ENCODE data around the gene NOS1.

NOS1 gene

GRCh38 chr12:117330441-117331113, 30.8 kb downstream of the NOS1 start:
- no peak for DNase-seq (ENCODE audit: low read depth in 2 of 2)

- DNase-seq (ENCODE audit: low read depth in 2 of 2) = no peak
These were observed 31.7 kb downstream of the NOS1 start for GRCh38 chr12:117329756-117330155.

- DNase-seq (ENCODE audit: low read depth in 2 of 2) = no peak
These were observed 32.8 kb downstream of the NOS1 start for GRCh38 chr12:117328556-117329100.

- DNase-seq (ENCODE audit: low read depth in 2 of 2) = no peak
These were observed 39.0 kb downstream of the NOS1 start for GRCh38 chr12:117322428-117322827.

- DNase-seq (ENCODE audit: low read depth in 2 of 2) = no peak
These were observed 39.9 kb downstream of the NOS1 start for GRCh38 chr12:117321572-117321971.

- no peak for DNase-seq (ENCODE audit: low read depth in 2 of 2)
These were observed 42.8 kb downstream of the NOS1 start for GRCh38 chr12:117318591-117318990.

GRCh38 chr12:117316336-117316735, 45.1 kb downstream of the NOS1 start:
- DNase-seq (ENCODE audit: low read depth in 2 of 2) = no peak

- DNase-seq (ENCODE audit: low read depth in 2 of 2) = no peak
These were observed 47.5 kb downstream of the NOS1 start for GRCh38 chr12:117313926-117314325.

- no peak for DNase-seq (ENCODE audit: low read depth in 2 of 2)
These were observed 48.7 kb downstream of the NOS1 start for GRCh38 chr12:117312770-117313169.

GRCh38 chr12:117309276-117309925, 52.0 kb downstream of the NOS1 start:
- DNase-seq (ENCODE audit: low read depth in 2 of 2) = no peak

GRCh38 chr12:117300174-117300573, 61.3 kb downstream of the NOS1 start:
- DNase-seq (ENCODE audit: low read depth in 2 of 2) = no peak

GRCh38 chr12:117298648-117299225, 62.7 kb downstream of the NOS1 start:
- no peak for DNase-seq (ENCODE audit: low read depth in 2 of 2)

GRCh38 chr12:117298191-117298590, 63.2 kb downstream of the NOS1 start:
- no peak for DNase-seq (ENCODE audit: low read depth in 2 of 2)

GRCh38 chr12:117294189-117294603, 67.2 kb downstream of the NOS1 start:
- DNase-seq (ENCODE audit: low read depth in 2 of 2) = no peak

GRCh38 chr12:117293510-117293909, 67.9 kb downstream of the NOS1 start:
- no peak for DNase-seq (ENCODE audit: low read depth in 2 of 2)

- no peak for DNase-seq (ENCODE audit: low read depth in 2 of 2)
These were observed 68.7 kb downstream of the NOS1 start for GRCh38 chr12:117292688-117293087.

- DNase-seq (ENCODE audit: low read depth in 2 of 2) = no peak
These were observed 77.3 kb downstream of the NOS1 start for GRCh38 chr12:117284140-117284539.

- no peak for DNase-seq (ENCODE audit: low read depth in 2 of 2)
These were observed 78.9 kb downstream of the NOS1 start for GRCh38 chr12:117282490-117282889.

- DNase-seq (ENCODE audit: low read depth in 2 of 2) = no peak
These were observed 81.3 kb downstream of the NOS1 start for GRCh38 chr12:117280019-117280680.

GRCh38 chr12:117279606-117280005, 81.8 kb downstream of the NOS1 start:
- DNase-seq (ENCODE audit: low read depth in 2 of 2) = no peak

- no peak for DNase-seq (ENCODE audit: low read depth in 2 of 2)
These were observed 83.6 kb downstream of the NOS1 start for GRCh38 chr12:117277875-117278274.

GRCh38 chr12:117273091-117273490, 88.3 kb downstream of the NOS1 start:
- DNase-seq (ENCODE audit: low read depth in 2 of 2) = no peak

All from stimulated activated CD4-positive, alpha-beta T cell treated with anti-CD3 and anti-CD28 coated beads, Interleukin-15, amount 100 ng/mL, for 48 hours (primary cell).